ENCODE data around the gene ULBP1.
A peak's percentile ranks its signal among the peaks of the same experiment; 100 is the strongest.
"Not testable (repeated sequence)": the region's sequence is repeated elsewhere in the genome, so short reads cannot be mapped to it uniquely, and the experiment has no call there.

The ULBP1 gene

DNA sequence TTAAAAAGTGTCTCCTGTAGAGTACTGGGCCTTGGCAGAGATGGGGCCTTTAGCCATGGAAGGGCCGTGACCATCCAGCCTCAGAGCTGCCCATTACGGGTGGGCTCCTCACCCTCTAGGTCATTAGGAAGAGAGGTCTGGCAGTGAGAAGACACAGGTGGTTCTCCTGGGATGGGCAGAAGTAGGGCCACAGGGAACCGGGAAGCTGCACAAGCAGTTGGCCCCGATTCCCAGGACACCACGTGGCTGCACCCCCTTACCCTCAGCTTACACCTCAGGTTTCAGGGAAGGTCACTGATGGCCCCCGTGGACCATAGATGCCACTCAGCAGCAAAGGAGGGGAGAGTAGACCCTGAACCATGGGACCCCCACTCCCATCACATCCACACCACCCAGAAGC, 42.4 kb upstream of the ULBP1 start:
- DNase-seq (ENCODE audit: low read depth): no peak
- no peak overlapping the region for H3K4me3 ChIP-seq (ENCODE audit: low read depth, low read length)
- in situ Hi-C loops (cut with HindIII; ENCODE audit: low sequenced_read_pairs): no loop called here
- TF ChIP-seq, protein P1, sequence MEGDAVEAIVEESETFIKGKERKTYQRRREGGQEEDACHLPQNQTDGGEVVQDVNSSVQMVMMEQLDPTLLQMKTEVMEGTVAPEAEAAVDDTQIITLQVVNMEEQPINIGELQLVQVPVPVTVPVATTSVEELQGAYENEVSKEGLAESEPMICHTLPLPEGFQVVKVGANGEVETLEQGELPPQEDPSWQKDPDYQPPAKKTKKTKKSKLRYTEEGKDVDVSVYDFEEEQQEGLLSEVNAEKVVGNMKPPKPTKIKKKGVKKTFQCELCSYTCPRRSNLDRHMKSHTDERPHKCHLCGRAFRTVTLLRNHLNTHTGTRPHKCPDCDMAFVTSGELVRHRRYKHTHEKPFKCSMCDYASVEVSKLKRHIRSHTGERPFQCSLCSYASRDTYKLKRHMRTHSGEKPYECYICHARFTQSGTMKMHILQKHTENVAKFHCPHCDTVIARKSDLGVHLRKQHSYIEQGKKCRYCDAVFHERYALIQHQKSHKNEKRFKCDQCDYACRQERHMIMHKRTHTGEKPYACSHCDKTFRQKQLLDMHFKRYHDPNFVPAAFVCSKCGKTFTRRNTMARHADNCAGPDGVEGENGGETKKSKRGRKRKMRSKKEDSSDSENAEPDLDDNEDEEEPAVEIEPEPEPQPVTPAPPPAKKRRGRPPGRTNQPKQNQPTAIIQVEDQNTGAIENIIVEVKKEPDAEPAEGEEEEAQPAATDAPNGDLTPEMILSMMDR (IDR thresholded peaks at IDR 0.05; ENCODE audit: low read depth, low read length, missing control alignments): no peak

DNA sequence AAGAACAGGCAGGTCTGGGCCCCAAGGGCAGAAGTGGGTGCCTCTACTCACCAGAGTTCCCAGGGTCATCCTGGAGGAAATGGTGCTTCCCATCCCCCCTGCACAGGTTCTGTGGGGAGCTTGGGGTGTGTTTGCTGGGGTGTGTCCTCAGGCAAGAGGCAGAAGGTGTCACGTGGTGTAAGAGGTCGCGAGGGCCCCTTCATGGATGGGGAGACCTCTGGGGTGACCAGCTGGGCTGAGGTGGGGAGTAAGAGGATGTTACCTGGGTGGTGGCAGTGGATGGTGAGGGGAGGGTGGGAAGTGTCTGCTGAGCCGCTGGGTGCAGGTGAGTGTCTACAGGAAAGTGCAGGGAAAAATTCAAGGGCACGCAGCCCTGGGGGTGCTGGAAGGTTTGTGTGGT, 41.7 kb upstream of the ULBP1 start:
- in situ Hi-C loops (cut with HindIII; ENCODE audit: low sequenced_read_pairs); DNase-seq (ENCODE audit: low read depth): not testable (repeated sequence)
- H3K4me3 ChIP-seq (ENCODE audit: low read depth, low read length): peak overlapping the region; percentile 57

DNA sequence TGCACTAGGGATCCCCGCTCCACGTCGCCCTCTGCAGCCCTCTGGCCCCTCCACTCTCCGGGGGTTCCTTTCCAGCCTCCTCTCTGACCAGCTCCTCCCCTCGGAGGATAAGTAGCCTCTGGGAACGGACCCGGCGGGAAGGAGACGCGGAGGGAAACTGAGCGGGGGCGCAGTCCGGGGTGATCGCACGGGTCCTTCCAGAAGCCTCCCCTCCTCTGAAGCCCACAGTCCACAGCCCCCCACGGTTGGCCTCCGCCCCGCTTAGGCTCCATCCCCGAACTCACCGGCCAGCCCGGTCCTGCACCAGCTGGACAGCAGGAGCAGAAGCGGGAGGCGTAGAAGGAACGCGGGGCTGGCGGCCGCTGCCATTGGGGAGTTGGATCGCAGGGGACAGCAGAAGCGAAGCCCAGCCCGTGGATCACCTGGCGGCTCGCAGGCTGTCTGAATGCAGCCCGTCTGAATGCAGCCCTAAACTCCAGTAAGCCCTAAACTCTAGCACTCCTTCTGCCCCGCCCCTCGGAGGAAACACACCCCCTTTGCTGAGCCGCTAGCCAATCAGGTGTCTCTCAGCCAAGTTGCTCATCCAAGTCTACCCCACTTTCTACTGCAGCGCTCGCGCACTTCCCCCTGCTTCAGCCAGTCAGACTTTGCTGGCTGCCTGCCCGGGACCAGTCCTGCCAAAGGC, 41.0 kb upstream of the ULBP1 start, which contains the start of gene RAET1G:
TSS of gene RAET1G (minus strand) at position 480 of the 685 bp plus-strand sequence. CDS start at position 369, 111 bp downstream.
- peak within 1 kb of the TSS; percentile 57 for H3K4me3 ChIP-seq (ENCODE audit: low read depth, low read length)
- peak; percentile 86 for DNase-seq (ENCODE audit: low read depth)
- TF ChIP-seq, protein P1 (IDR thresholded peaks at IDR 0.05; ENCODE audit: low read depth, low read length, missing control alignments): no peak
- in situ Hi-C loops (cut with HindIII; ENCODE audit: low sequenced_read_pairs): no loop called here

DNA sequence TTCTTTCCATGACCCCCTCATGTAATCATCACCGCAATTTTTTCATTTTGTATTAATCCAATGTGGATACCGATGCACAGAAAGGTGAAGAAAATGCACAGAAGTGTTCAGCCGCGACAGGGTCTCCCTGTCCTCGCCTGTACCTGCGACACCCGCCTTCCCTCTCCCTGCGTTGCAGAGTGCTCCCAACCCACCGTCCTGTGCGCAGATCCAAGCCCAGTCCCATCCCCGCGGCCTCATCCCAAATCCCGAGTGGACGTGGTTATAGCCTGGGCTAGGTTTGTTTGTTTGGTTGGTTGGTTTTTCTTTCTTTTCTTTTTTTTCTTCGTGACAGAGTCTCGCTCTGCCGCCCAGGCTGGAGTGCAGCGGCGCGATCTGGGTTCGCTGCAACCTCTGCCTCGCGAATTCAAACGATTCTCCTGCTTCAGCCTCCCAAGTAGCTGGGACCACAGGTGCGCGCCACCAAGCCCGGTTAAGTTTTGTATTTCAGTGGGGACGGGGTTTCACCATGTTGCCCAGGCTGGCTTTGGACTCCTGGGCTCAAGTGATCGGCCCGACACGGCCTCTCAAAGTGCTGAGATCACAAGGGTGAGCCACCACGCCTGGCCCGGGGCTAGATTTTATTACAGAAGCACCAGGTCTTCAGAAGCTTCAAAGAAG, 40.3 kb upstream of the ULBP1 start:
- TF ChIP-seq, protein P1 (IDR thresholded peaks at IDR 0.05; ENCODE audit: low read depth, low read length, missing control alignments): no peak
- in situ Hi-C loops (cut with HindIII; ENCODE audit: low sequenced_read_pairs): no loop called here
- DNase-seq (ENCODE audit: low read depth): no peak
- peak overlapping the region; percentile 57 for H3K4me3 ChIP-seq (ENCODE audit: low read depth, low read length)

DNA sequence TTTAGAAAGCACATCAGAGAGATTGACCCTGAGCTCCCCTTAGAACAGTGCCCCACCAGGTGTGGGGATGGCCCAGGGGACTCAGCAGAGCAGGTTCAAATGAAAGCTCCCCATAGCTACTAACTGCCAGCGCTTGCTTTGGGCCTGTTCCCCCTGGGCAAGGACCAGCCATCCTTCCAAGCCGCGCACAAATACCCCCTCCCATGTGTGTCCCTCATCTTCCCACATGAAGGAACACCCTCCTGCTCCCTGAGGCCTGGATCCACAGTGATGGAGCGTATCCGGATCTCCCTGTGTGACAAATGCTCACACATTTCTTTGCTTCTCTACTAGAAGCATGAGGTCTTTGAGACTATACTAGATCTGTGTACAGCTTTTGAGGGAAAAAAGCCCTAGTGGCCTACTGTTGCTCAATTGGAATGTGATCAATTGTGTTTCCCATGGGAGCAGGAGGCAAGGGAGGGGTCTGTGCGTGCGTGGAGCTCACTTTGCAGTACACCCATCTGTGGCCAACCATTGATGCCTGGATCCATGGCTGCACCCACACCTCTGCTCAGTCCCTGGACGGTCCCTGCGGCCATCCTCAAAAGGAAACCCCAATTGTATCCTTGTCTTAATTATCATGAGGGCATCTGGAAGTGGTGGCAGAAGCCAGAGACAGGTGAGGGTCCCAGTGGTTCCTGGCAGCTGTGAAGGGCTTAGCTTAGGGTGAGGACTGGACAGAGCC, 39.4 kb upstream of the ULBP1 start:
- TF ChIP-seq, protein P1 (IDR thresholded peaks at IDR 0.05; ENCODE audit: low read depth, low read length, missing control alignments): no peak
- no peak overlapping the region for H3K4me3 ChIP-seq (ENCODE audit: low read depth, low read length)
- in situ Hi-C loops (cut with HindIII; ENCODE audit: low sequenced_read_pairs): no loop called here
- no peak for DNase-seq (ENCODE audit: low read depth)

DNA sequence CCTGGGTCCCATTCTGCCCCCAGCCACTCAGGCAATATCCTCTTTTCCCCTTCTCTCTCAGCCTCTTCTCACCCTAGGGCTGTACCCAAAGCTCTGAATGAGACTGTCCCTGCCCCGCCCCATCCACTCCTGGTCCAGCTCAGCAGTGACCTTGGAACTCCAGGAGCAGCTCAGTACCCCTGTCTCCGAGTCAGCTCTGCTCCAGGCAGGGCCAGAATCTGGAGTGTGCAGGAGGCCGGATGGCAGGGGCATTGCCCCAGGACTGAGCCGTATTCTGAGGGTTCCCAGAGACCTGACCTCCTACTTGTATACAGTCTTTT, 38.9 kb upstream of the ULBP1 start:
- H3K4me3 ChIP-seq (ENCODE audit: low read depth, low read length): no peak overlapping the region
- TF ChIP-seq, protein P1 (IDR thresholded peaks at IDR 0.05; ENCODE audit: low read depth, low read length, missing control alignments): no peak
- no peak for DNase-seq (ENCODE audit: low read depth)
- in situ Hi-C loops (cut with HindIII; ENCODE audit: low sequenced_read_pairs): no loop called here
